ENCODE data around the gene ERF. TPM values are rescaled to one million over a fixed set of nuclear protein-coding genes. Genes with fewer than 3 reads are reported as not detected.

The ERF gene
- total and polyA plus RNA-seq, 2 experiments from 2014 or later, result 24.7 to 29.6 TPM

DNA sequence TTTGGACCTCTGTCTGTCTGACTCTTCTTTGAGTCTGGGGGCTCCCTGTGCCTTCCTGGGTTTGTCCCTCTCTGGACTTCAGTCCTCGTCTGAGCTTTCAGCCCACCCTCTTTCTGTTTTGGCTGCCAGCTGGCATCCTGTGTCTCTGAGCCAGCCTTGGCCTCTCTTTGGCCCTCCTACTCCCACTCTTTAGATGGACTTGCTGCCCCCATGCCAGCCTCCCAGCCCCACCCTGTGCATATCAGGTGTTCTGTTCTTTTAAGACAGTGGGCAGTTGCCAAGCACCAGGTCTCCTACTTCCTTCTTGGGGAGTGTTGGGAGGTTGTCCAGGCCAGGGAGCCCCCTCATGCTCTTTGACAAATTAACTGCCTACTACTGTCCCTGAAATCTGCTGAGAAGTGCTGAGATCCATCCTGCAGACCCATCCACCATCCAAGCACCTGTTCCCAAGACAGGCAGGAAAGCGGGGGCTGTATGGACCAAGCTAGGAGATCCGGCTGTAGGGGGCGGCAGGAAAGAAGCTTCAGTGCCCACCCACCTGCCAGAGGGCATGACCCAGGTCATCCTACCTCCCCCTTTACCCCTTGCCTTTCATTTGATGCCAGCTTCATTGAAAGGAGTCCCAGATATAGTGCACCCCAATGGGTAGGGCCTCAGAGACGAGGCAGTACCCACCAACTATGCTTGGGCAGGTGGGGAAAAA is 23.7 kb upstream of the ERF start:
- no peaks in the 10 kb centered on the region for H3K9me2 ChIP-seq (ENCODE audit: insufficient read depth)
- peaks cover 26% of the 10 kb centered on the region for H3F3A ChIP-seq (ENCODE audit: insufficient read depth)
- peaks cover 72% of the 10 kb centered on the region for H3K79me2 ChIP-seq (ENCODE audit: insufficient read depth)
- H3K4me2 ChIP-seq (ENCODE audit: unreplicated experiment), result peak overlapping the region; percentile 86
- no peaks in the 10 kb centered on the region for H4K20me1 ChIP-seq (ENCODE audit: insufficient read depth)
- H3K9ac ChIP-seq, result peak overlapping the region; percentile 80
- H3K4me3 ChIP-seq, result no peak overlapping the region
- TF ChIP-seq EZH2phosphoT487 (IDR thresholded peaks at IDR 0.05; ENCODE audit: insufficient read depth, low read depth) (no peak), EZH2 (IDR thresholded peaks at IDR 0.05; ENCODE audit: insufficient read depth, poor library complexity, severe bottlenecking) (no peak)
- peak overlapping the region; percentile 87 for H3K27ac ChIP-seq
- no peak overlapping the region for H2AFZ ChIP-seq
- no peak for DNase-seq
- no peaks in the 10 kb centered on the region for H3K36me3 ChIP-seq (ENCODE audit: low read depth)
- H3K4me1 ChIP-seq (ENCODE audit: insufficient read depth), result peaks cover 62% of the 10 kb centered on the region
- in situ Hi-C loops (cut with MboI), result no loop called here
- no peaks in the 10 kb centered on the region for H3K9me3 ChIP-seq (ENCODE audit: low read depth)
- H3K27me3 ChIP-seq (replicated peaks; ENCODE audit: insufficient read depth), result no peaks in the 10 kb centered on the region
- WGBS, 2 experiments (ENCODE audit: low coverage in 1 of 2, low lambda C conversion rate in 2 of 2, missing lambda C conversion rate in 2 of 2), result 56 to 61% methylated on average over 5 of the region's 5 CpGs

GRCh38 chr19:42277821-42278451 is 23.0 kb upstream of the ERF start:
- peak overlapping the region; percentile 86 for H3K4me2 ChIP-seq (ENCODE audit: unreplicated experiment)
- H3K27ac ChIP-seq, result peak overlapping the region; percentile 62
- H3K36me3 ChIP-seq (ENCODE audit: low read depth), result no peaks in the 10 kb centered on the region
- H3K27me3 ChIP-seq (replicated peaks; ENCODE audit: insufficient read depth), result no peaks in the 10 kb centered on the region
- no peak overlapping the region for H3K4me3 ChIP-seq
- H3K4me1 ChIP-seq (ENCODE audit: insufficient read depth), result peaks cover 56% of the 10 kb centered on the region
- in situ Hi-C loops (cut with MboI), result no loop called here
- 44 to 63% methylated on average over 8 to 10 of the region's 10 CpGs for WGBS, 2 experiments (ENCODE audit: low coverage in 1 of 2, low lambda C conversion rate in 2 of 2, missing lambda C conversion rate in 2 of 2)
- peak; percentile 64 for DNase-seq
- H3K9ac ChIP-seq, result peak overlapping the region; percentile 80
- peaks cover 26% of the 10 kb centered on the region for H3F3A ChIP-seq (ENCODE audit: insufficient read depth)
- no peaks in the 10 kb centered on the region for H3K9me3 ChIP-seq (ENCODE audit: low read depth)
- no peak for TF ChIP-seq EZH2phosphoT487 (IDR thresholded peaks at IDR 0.05; ENCODE audit: insufficient read depth, low read depth)
- no peak for TF ChIP-seq EZH2 (IDR thresholded peaks at IDR 0.05; ENCODE audit: insufficient read depth, poor library complexity, severe bottlenecking)
- peaks cover 79% of the 10 kb centered on the region for H3K79me2 ChIP-seq (ENCODE audit: insufficient read depth)
- no peaks in the 10 kb centered on the region for H3K9me2 ChIP-seq (ENCODE audit: insufficient read depth)
- no peak overlapping the region for H2AFZ ChIP-seq
- H4K20me1 ChIP-seq (ENCODE audit: insufficient read depth), result no peaks in the 10 kb centered on the region

DNA sequence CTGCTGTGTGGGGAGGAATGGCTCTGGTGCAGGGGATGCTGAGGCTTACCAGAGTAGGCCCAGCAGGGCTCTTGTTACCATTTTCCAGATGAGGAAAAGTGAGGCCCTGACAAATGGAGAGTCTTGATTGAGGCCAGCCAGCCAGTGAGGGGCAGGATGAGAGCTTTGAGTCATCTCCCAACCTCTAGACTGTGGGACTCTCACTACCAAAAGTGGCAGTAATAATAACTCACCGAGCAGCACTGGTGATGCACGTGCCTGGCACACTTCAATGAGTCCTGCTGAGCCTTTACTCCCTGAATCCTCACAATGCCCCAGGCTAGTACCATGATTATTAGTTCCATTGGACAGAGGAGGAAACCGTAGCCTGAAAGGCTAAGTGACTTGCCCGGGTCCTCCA is 21.9 kb upstream of the ERF start:
- peaks cover 46% of the 10 kb centered on the region for H3K4me1 ChIP-seq (ENCODE audit: insufficient read depth)
- peak overlapping the region; percentile 38 for H3K9ac ChIP-seq
- H3K9me3 ChIP-seq (ENCODE audit: low read depth), result no peaks in the 10 kb centered on the region
- no peak overlapping the region for H3K4me2 ChIP-seq (ENCODE audit: unreplicated experiment)
- no peak overlapping the region for H2AFZ ChIP-seq
- peaks cover 18% of the 10 kb centered on the region for H3F3A ChIP-seq (ENCODE audit: insufficient read depth)
- peaks cover 84% of the 10 kb centered on the region for H3K79me2 ChIP-seq (ENCODE audit: insufficient read depth)
- in situ Hi-C loops (cut with MboI), result no loop called here
- no peak overlapping the region for H3K4me3 ChIP-seq
- no peaks in the 10 kb centered on the region for H3K36me3 ChIP-seq (ENCODE audit: low read depth)
- TF ChIP-seq EZH2 (IDR thresholded peaks at IDR 0.05; ENCODE audit: insufficient read depth, poor library complexity, severe bottlenecking) (no peak), EZH2phosphoT487 (IDR thresholded peaks at IDR 0.05; ENCODE audit: insufficient read depth, low read depth) (no peak)
- 49 to 62% methylated on average over 4 of the region's 4 CpGs for WGBS, 2 experiments (ENCODE audit: low coverage in 1 of 2, low lambda C conversion rate in 2 of 2, missing lambda C conversion rate in 2 of 2)
- peak; percentile 77 for DNase-seq
- H3K9me2 ChIP-seq (ENCODE audit: insufficient read depth), result no peaks in the 10 kb centered on the region
- no peaks in the 10 kb centered on the region for H4K20me1 ChIP-seq (ENCODE audit: insufficient read depth)
- H3K27ac ChIP-seq, result peak overlapping the region; percentile 62
- no peaks in the 10 kb centered on the region for H3K27me3 ChIP-seq (replicated peaks; ENCODE audit: insufficient read depth)

- Histone ChIP-seq H3K27me3 (replicated peaks; ENCODE audit: insufficient read depth) (no peaks in the 10 kb centered on the region), H3K4me1 (ENCODE audit: insufficient read depth) (peaks cover 44% of the 10 kb centered on the region), H3K9me2 (ENCODE audit: insufficient read depth) (no peaks in the 10 kb centered on the region), H3K9me3 (ENCODE audit: low read depth) (no peaks in the 10 kb centered on the region), H3K9ac (peak overlapping the region; percentile 38), H3K4me3 (no peak overlapping the region), H2AFZ (no peak overlapping the region), H3F3A (ENCODE audit: insufficient read depth) (peaks cover 17% of the 10 kb centered on the region), H3K79me2 (ENCODE audit: insufficient read depth) (peaks cover 84% of the 10 kb centered on the region), H3K27ac (peak overlapping the region; percentile 62), H3K36me3 (ENCODE audit: low read depth) (no peaks in the 10 kb centered on the region), H3K4me2 (ENCODE audit: unreplicated experiment) (no peak overlapping the region), H4K20me1 (ENCODE audit: insufficient read depth) (no peaks in the 10 kb centered on the region)
- no peak for DNase-seq
- 67 to 70% methylated on average over 3 of the region's 3 CpGs for WGBS, 2 experiments (ENCODE audit: low coverage in 1 of 2, low lambda C conversion rate in 2 of 2, missing lambda C conversion rate in 2 of 2)
- in situ Hi-C loops (cut with MboI), result no loop called here
- TF ChIP-seq EZH2 (IDR thresholded peaks at IDR 0.05; ENCODE audit: insufficient read depth, poor library complexity, severe bottlenecking), result no peak
- no peak for TF ChIP-seq EZH2phosphoT487 (IDR thresholded peaks at IDR 0.05; ENCODE audit: insufficient read depth, low read depth)
These were observed 21.4 kb upstream of the ERF start for GRCh38 chr19:42276284-42276683.

Measured in GM23248 (cell line).